Neural crest cell (in vitro differentiated cells): ENCODE data around the gene ZNF275. TPM values are rescaled to one million over a fixed set of nuclear protein-coding genes. Genes with fewer than 3 reads are reported as not detected.

Source experiments
- DNase-seq: peaks from one replicate; pipeline ENCODE4 v3.0.0; 2021; ENCODE audit warnings: low read depth, mixed read lengths, low spot score
- H3K27ac Mint-ChIP-seq: one replicate; pipeline ENCODE4 v1.8.0; 2021; ENCODE audit warnings: mild to moderate bottlenecking, mixed read lengths; ENCODE audit not compliant: unreplicated experiment
- H3K27me3 Mint-ChIP-seq: 2 replicates; pipeline ENCODE4 v1.8.0; 2021; ENCODE audit warnings: low read depth, mild to moderate bottlenecking, mixed read lengths
- H3K36me3 Mint-ChIP-seq: 2 replicates; pipeline ENCODE4 v1.8.0; 2021; ENCODE audit warnings: low read depth, mild to moderate bottlenecking, mixed read lengths
- H3K4me1 Mint-ChIP-seq: 2 replicates; pipeline ENCODE4 v1.8.0; 2021; ENCODE audit warnings: mixed read lengths
- H3K4me3 Mint-ChIP-seq: one replicate; pipeline ENCODE4 v1.8.0; 2021; ENCODE audit warnings: mild to moderate bottlenecking, mixed read lengths
- H3K9me3 Mint-ChIP-seq: 2 replicates; pipeline ENCODE4 v1.8.0; 2021; ENCODE audit warnings: mixed read lengths
- CTCF ChIP-seq: fragments of 200-600 bp; sonication (generic); conservative IDR thresholded peaks from 2 replicates; pipeline ENCODE4 v1.5.0; 2021; ENCODE audit warnings: antibody characterized with exemption, mild to moderate bottlenecking
- total RNA-seq: library from RNA; stranded (reverse); gene quantifications from 2 replicates; pipeline ENCODE4 v1.2.1, GENCODE V29; 2021

The ZNF275 gene
- total RNA-seq, 1 donor from 2014 or later = 14.8 TPM

GRCh38 chrX:153400146-153401132 lies 66.5 kb downstream of the ZNF275 start:
- DNase-seq = peak; percentile 53
- Mint-ChIP-seq H3K36me3 (peaks cover 3% of the 10 kb centered on the region), H3K9me3 (peaks cover 14% of the 10 kb centered on the region), H3K27me3 (peaks cover 17% of the 10 kb centered on the region), H3K27ac (no peak overlapping the region), H3K4me3 (no peak overlapping the region), H3K4me1 (no peaks in the 10 kb centered on the region)
- peak; percentile 68 for TF ChIP-seq CTCF

- DNase-seq = no peak
- no peaks in the 10 kb centered on the region for H3K4me1 Mint-ChIP-seq
- peaks cover 17% of the 10 kb centered on the region for H3K27me3 Mint-ChIP-seq
- TF ChIP-seq CTCF = no peak
- peaks cover 3% of the 10 kb centered on the region for H3K36me3 Mint-ChIP-seq
- H3K27ac Mint-ChIP-seq = no peak within 1 kb of the TSS
- H3K9me3 Mint-ChIP-seq = peaks cover 14% of the 10 kb centered on the region
- no peak within 1 kb of the TSS for H3K4me3 Mint-ChIP-seq
Measured at GRCh38 chrX:153401133-153401764, 67.3 kb downstream of the ZNF275 start, which contains the start of gene PNMA6E. Gene PNMA6E (minus strand): TSS chrX:153401350. CDS start chrX:153398849, 2,501 bp downstream.

Other genes with a start within 250 kb of the ZNF275 start
- gene MAGEA1, start 154.9 kb upstream of the ZNF275 start, total RNA-seq = not detected in 2 replicates
- not detected in 2 replicates for gene PNMA6F, start 12.4 kb upstream of the ZNF275 start, total RNA-seq
- gene PNMA6E, start 67.2 kb downstream of the ZNF275 start, total RNA-seq = not detected in 2 replicates
- 0.23 and 0.39 TPM in 2 replicates for gene ZFP92, start 77.3 kb downstream of the ZNF275 start, total RNA-seq
- 0.77 and 1.6 TPM in 2 replicates for gene TREX2, start 111.9 kb downstream of the ZNF275 start, total RNA-seq
- gene HAUS7, start 136.4 kb downstream of the ZNF275 start, total RNA-seq = 51.8 and 58.8 TPM in 2 replicates
- gene BGN, start 160.8 kb downstream of the ZNF275 start, total RNA-seq = 80.6 and 85.2 TPM in 2 replicates
- gene ATP2B3, start 183.5 kb downstream of the ZNF275 start, total RNA-seq = 0.05 and 0.11 TPM in 2 replicates